GM12892 (cell line): ENCODE data around the gene OR10H2.
"Not testable (repeated sequence)": the region's sequence is repeated elsewhere in the genome, so short reads cannot be mapped to it uniquely, and the experiment has no call there.

Experiments used
- POLR2A ChIP-seq: IDR thresholded peaks from 2 replicates; pipeline ENCODE4 v1.6.1; 2011; ENCODE audit warnings: low read depth, low read length, control low read depth
- POLR2AphosphoS5 ChIP-seq: IDR thresholded peaks from 2 replicates; pipeline ENCODE4 v1.6.1; 2011; ENCODE audit warnings: low read depth, low read length, control low read depth

GRCh38 chr19:15774159-15774558, 46.3 kb downstream of the OR10H2 start:
- TF ChIP-seq POLR2A, POLR2AphosphoS5: not testable (repeated sequence)
